Gastroesophageal sphincter (tissue), 4 donors: ENCODE measurements around the gene RFNG. TPM values are rescaled to one million over a fixed set of nuclear protein-coding genes. Genes with fewer than 3 reads are reported as not detected.

Source experiments
- ATAC-seq: fragments of 150-250 bp; one replicate; pipeline ENCODE4 v1.9.1; 2016; ENCODE audit warnings: mild to moderate bottlenecking, moderate library complexity
- H3K27ac ChIP-seq, 4 donors: fragments of 200-600 bp; sonication (generic) in 3 of 4; 1 replicate in 3 of 4; 2 replicates in 1 of 4; pipeline ENCODE4 v1.5.1; 2016 to 2019
- H3K27me3 ChIP-seq: fragments of 200-600 bp; sonication (generic); one replicate; pipeline ENCODE4 v1.5.1; 2019
- H3K36me3 ChIP-seq, 2 donors: fragments of 200-600 bp; sonication (generic); one replicate each; pipeline ENCODE4 v1.5.1; 2019; ENCODE audit warnings: control low read depth in 1 of 2
- H3K4me1 ChIP-seq, 3 donors: fragments of 200-600 bp; sonication (generic); 1 replicate in 2 of 3; 2 replicates in 1 of 3; pipeline ENCODE4 v1.5.1; 2016 to 2019; ENCODE audit warnings: control low read depth in 2 of 3
- H3K4me3 ChIP-seq, 2 donors: fragments of 200-600 bp; sonication (generic); one replicate each; pipeline ENCODE4 v1.5.1; 2019; ENCODE audit warnings: mild to moderate bottlenecking in 1 of 2, moderate library complexity in 1 of 2
- H3K9me3 ChIP-seq, 3 donors: fragments of 200-600 bp; sonication (generic); one replicate each; pipeline ENCODE4 v1.5.1; 2017 to 2019; ENCODE audit warnings: control low read depth in 2 of 3
- CTCF ChIP-seq, 4 experiments: fragments of 200-600 bp in 2 of 4; fragments of 450-650 bp in 2 of 4; sonication (generic) in 1 of 4; IDR thresholded peaks; one replicate each; pipeline ENCODE4 v1.5.1; 2017 to 2019; ENCODE audit warnings: antibody characterized with exemption in 4 of 4, mild to moderate bottlenecking in 2 of 4, moderate library complexity in 2 of 4
- EP300 ChIP-seq: sonication (generic); formaldehyde crosslinking; IDR thresholded peaks from one replicate; pipeline ENCODE4 v1.6.1; 2017; ENCODE audit warnings: antibody characterized with exemption, mild to moderate bottlenecking
- POLR2A ChIP-seq, 2 donors: fragments of 450-650 bp; IDR thresholded peaks; one replicate each; pipeline ENCODE4 v1.6.1; 2017; ENCODE audit warnings: antibody characterized with exemption in 2 of 2, mild to moderate bottlenecking in 2 of 2, moderate library complexity in 1 of 2
- POLR2AphosphoS5 ChIP-seq: sonication (generic); formaldehyde crosslinking; IDR thresholded peaks from one replicate; pipeline ENCODE4 v1.6.1; 2017; ENCODE audit warnings: antibody characterized with exemption
- WGBS, 2 donors: methylation state at CpG; one replicate each; pipeline ENCODE4 v1.1.5; 2018; ENCODE audit warnings: low coverage in 1 of 2; 5-methylcytosine and 5-hydroxymethylcytosine counted together
- total RNA-seq, 4 donors: library from RNA; depleted of rRNA; stranded (reverse); fragments of >200 nt; gene quantifications; one replicate each; pipeline ENCODE4 v1.1.0, GENCODE V29; 2016

Gene RFNG
- total RNA-seq, 4 donors from 2014 or later, result 28.8 to 48.2 (median 34.3) TPM

- H3K27ac ChIP-seq, result no peak overlapping the region
- H3K9me3 ChIP-seq, result no peaks in the 10 kb centered on the region
- no peak overlapping the region for H3K4me3 ChIP-seq
- 70% methylated on average over 4 of the region's 17 CpGs; no CpG with 5 or more reads in 1 of the 2 donors for WGBS, 2 donors
- H3K36me3 ChIP-seq, result peaks cover 0 to 35% of the 10 kb centered on the region in 2 donors
- H3K4me1 ChIP-seq, result peaks cover 0 to 47% (median 26%) of the 10 kb centered on the region in 3 donors
- no peak for ATAC-seq
- H3K27me3 ChIP-seq, result no peaks in the 10 kb centered on the region
- no peak for TF ChIP-seq POLR2AphosphoS5
- no peak for TF ChIP-seq EP300
- no peak for TF ChIP-seq CTCF (IDR thresholded peaks at IDR 0.05)
- TF ChIP-seq POLR2A (IDR thresholded peaks at IDR 0.05), result no peak
These were observed 26.8 kb downstream of the RFNG start for GRCh38 chr17:82024859-82025258.

- Histone ChIP-seq H3K36me3 (peaks cover 0 to 36% of the 10 kb centered on the region in 2 donors), H3K4me1 (peaks cover 0 to 49% (median 25%) of the 10 kb centered on the region in 3 donors), H3K9me3 (no peaks in the 10 kb centered on the region), H3K27me3 (no peaks in the 10 kb centered on the region), H3K27ac (peak overlapping the region in 3 of 4 donors; percentile 57 to 70 (median 63)), H3K4me3 (peak overlapping the region; percentile 66 to 94)
- peak; percentile 0 for ATAC-seq
- TF ChIP-seq POLR2AphosphoS5, result no peak
- WGBS, 2 donors, result 13% methylated on average over 5 of the region's 55 CpGs; no CpG with 5 or more reads in 1 of the 2 donors
These were observed 28.0 kb downstream of the RFNG start for GRCh38 chr17:82023447-82024241.

GRCh38 chr17:82022981-82023446 lies 28.6 kb downstream of the RFNG start, which contains the start of gene LRRC45:
LRRC45 (plus strand) TSS chr17:82023305; CDS start chr17:82023644, 339 bp downstream.
- no peak for TF ChIP-seq EP300
- TF ChIP-seq POLR2AphosphoS5, result no peak
- no peak for TF ChIP-seq POLR2A (IDR thresholded peaks at IDR 0.05)
- TF ChIP-seq CTCF (IDR thresholded peaks at IDR 0.05), result no peak
- Histone ChIP-seq H3K4me3 (peak within 1 kb of the TSS; percentile 68 to 94), H3K27me3 (no peaks in the 10 kb centered on the region), H3K9me3 (no peaks in the 10 kb centered on the region), H3K27ac (peak within 1 kb of the TSS in 3 of 4 donors; percentile 82 to 85 (median 82)), H3K4me1 (peaks cover 0 to 49% (median 25%) of the 10 kb centered on the region in 3 donors), H3K36me3 (peaks cover 0 to 36% of the 10 kb centered on the region in 2 donors)
- WGBS, 2 donors, result no CpG with 5 or more reads among the region's 42 CpGs
- peak; percentile 97 for ATAC-seq

GRCh38 chr17:82022310-82022980 lies 29.2 kb downstream of the RFNG start, which contains the start of gene CENPX:
CENPX (minus strand) TSS chr17:82022878; CDS start chr17:82022861, 17 bp downstream.
- no peaks in the 10 kb centered on the region for H3K27me3 ChIP-seq
- H3K36me3 ChIP-seq, result peaks cover 0 to 36% of the 10 kb centered on the region in 2 donors
- peaks cover 0 to 49% (median 25%) of the 10 kb centered on the region in 3 donors for H3K4me1 ChIP-seq
- 0% methylated on average over 2 of the region's 64 CpGs; no CpG with 5 or more reads in 1 of the 2 donors for WGBS, 2 donors
- ATAC-seq, result no peak
- H3K4me3 ChIP-seq, result peak within 1 kb of the TSS; percentile 68 to 94
- TF ChIP-seq EP300 (no peak), POLR2A (IDR thresholded peaks at IDR 0.05) (peak; percentile 53 to 68), POLR2AphosphoS5 (peak; percentile 29), CTCF (IDR thresholded peaks at IDR 0.05) (peak in 1 of 4 experiments; percentile 17)
- no peaks in the 10 kb centered on the region for H3K9me3 ChIP-seq
- peak within 1 kb of the TSS in 3 of 4 donors; percentile 82 to 85 (median 82) for H3K27ac ChIP-seq

GRCh38 chr17:82021900-82022309 lies 29.7 kb downstream of the RFNG start:
- Histone ChIP-seq H3K4me3 (peak overlapping the region; percentile 68 to 94), H3K9me3 (no peaks in the 10 kb centered on the region), H3K36me3 (peaks cover 0 to 36% of the 10 kb centered on the region in 2 donors), H3K4me1 (peaks cover 0 to 49% (median 25%) of the 10 kb centered on the region in 3 donors), H3K27me3 (no peaks in the 10 kb centered on the region), H3K27ac (peak overlapping the region in 3 of 4 donors; percentile 82 to 85 (median 82))
- no peak for ATAC-seq
- WGBS, 2 donors, result 20% methylated on average over 2 of the region's 10 CpGs; no CpG with 5 or more reads in 1 of the 2 donors
- TF ChIP-seq EP300 (no peak), CTCF (IDR thresholded peaks at IDR 0.05) (no peak), POLR2AphosphoS5 (no peak), POLR2A (IDR thresholded peaks at IDR 0.05) (no peak)
